T-helper 2 cell treated with Interferon-gamma antibody and Interleukin-4, amounts not matched to agents 100 ng/mL and 5 ng/mL, for 36 hours (primary cell): ENCODE data around the gene DMPK. TPM values are rescaled to one million over a fixed set of nuclear protein-coding genes. Genes with fewer than 3 reads are reported as not detected.

ENCODE experiments used
- intact Hi-C: fragments of 100-400 bp; cut with micrococcal nuclease; formaldehyde crosslinking; loops from one replicate; pipeline ENCODE4 v1.15.1; 2023
- total RNA-seq: library from RNA; stranded (reverse); gene quantifications from 2 replicates; pipeline ENCODE4 v1.2.3, GENCODE V29; 2022

The DMPK gene
- total RNA-seq, 1 donor from 2014 or later, result 17.1 TPM

DNA sequence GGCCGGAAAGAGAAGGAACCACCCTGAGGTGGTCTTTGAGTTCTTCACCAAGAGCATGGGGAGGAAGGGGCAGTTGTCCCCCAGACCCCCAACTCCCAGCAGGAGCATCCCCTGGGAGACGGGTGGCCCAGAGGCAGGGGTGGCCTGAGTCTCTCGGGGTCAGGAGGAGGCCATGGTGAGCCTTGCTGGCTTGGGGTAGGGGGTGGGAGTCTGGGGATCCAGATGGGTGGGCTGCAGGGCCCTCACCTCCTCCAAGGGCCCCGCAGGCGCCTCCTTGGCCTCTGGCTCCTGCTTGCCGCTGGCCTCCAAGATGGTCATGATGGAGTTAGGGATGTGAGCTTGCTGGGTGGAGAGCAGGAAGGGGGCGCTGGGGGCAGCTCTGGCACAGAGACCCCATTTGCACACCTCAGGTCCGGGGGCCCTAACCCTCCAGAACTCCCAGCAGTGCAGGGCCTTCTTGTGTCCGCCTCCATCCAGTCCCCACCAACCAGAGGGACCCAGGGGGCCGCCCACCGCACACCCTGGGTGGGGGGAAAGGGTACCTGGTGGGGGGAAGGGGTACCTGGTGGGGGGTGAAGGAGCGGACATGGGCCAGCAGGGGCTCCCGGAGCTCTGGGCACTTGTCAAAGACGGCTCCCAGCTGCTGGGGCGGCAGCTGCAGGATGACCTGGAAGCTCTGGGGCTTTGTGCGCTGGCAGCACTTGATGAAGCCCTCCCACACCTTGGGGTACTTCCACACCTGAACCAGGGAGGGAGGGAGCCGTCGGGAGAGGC, 34.1 kb upstream of the DMPK start:
- intact Hi-C loops, result loop anchor here (1.0 to 5.0 kb wide), 2 partner anchors 67 to 201 kb away; no protein-coding TSS in a partner anchor

DNA sequence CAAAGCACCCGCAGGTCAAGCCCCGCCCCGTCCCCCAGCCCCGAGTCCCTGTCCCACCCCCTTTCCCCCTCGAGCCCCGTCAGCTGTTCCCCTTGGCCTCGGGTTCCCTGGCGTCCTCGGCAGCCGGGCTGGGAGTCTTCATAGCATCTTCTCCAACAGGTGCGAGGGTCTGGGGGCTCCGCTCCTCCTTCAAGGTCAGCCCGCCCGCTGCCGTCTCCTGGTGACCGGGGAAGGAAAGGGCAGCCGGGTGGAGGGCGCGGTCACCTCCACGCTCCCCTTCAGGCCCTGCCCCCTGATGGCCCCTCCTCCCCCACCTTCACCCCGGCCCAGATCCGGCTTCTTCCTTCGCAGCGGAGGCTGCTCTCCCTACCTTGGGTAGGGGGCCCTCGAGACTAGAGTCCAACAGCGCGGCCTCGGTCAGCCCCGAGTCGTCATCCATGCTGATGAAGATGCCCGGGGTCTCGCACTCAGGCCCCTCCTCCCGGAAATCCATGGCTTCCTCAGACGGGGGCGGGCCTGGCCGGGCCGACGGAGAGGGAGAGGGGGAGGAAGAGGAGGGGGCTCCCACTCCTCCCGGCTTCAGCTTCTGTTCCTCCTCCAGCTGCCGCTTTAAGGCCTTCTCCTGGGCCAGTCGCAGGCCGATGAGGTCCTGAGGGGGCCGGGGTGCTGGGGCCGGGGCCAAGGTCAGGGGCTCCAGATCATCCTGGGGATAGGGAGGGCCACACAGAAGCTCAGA, 33.4 kb upstream of the DMPK start:
- intact Hi-C loops, result loop anchor here (5.0 kb wide), 1 partner anchor 202 kb away; no protein-coding TSS in a partner anchor

DNA sequence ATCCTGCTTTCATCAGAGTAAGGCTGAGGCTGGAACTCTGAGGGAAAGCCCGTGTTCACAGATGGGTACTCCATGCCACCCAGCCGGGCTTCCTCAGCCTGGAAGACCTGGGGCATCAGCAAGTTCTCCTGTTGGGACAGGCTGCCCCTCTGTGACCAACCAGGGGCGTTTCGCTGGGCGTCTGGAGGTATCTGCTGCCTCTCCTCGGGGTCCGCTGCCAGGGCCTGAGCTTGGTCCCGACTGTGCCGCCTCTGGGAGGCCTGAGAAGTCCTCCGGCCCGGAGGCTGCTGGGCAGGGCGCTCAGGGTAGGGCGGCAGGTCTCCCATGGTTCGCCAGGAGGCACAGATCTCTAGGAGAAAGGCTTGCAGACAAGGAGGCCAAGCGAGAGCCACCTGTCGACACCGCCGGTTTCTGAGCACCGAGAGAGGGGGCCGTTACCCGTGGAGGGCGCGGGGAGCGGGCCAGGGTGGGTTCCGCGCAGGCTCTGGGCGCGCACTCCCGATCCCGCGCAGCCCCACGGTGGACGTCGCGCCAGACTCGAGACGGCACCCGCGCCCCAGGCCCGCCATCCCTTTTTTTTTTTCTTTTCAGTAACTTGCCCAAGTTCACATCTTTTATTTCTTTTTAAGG, 32.7 kb upstream of the DMPK start, which contains the start of gene RSPH6A:
TSS of gene RSPH6A (minus strand) at position 458 of the 630 bp plus-strand sequence. CDS start at position 326, 132 bp downstream.
- intact Hi-C loops, result loop anchor here (5.0 kb wide), 1 partner anchor 202 kb away; no protein-coding TSS in a partner anchor

DNA sequence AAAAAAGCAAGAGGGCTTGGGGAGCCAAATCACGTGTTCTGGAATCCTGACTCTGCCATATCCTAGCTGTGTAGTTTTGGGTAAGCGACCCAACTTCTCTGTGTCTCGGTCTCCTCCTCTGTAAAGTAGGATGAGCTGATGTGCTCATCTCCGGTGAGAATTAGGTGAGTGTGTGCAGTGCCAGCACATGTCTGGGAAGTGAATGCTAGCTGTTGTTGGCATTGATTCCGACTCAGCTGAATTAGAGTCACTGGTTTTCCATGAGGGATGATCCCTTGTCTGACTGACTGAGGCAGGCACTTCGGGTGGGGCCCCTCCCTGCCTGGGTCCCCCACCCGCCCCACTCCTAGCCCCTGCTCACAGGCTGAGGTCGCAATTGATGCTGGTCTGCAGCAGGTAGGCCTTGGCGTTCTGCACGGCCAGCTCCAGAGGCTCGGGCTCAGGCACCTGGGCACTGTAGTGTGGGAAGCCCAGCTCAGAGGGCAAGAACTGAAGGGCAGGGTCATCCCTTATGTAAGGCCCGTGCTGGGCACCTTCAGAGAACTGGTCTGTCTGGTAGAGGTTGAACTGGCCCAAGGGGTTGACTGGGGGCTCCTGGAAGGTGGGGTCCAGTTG, 32.0 kb upstream of the DMPK start:
- intact Hi-C loops, result no loop called here

GRCh38 chr19:45812297-45812696, 30.0 kb upstream of the DMPK start:
- intact Hi-C loops, result no loop called here

DNA sequence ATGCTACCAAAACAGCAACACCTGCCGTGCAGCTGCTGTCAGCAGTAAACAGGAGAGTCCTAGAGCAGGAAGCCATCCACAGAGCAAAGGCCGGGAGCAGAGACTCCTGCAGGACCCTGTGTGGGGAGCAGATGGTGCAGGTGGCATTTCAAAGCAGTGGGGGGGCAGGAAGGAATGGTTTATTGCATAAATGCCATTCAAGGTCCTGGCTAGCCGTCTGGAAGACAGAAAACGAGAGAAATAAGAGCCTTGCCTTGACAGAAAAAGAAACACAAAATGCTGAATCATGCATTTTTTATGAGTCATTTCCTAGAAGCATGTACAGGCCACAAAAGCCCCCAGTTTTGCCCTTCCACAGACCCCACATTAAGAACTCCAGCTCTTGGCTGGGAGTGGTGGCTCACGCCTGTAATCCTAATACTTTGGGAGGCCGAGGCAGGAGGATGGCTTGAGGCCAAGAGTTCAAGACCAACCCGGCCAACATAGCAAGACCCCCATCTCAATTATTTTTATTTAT, 27.4 kb upstream of the DMPK start:
- intact Hi-C loops, result no loop called here

- intact Hi-C loops, result no loop called here
Observed at GRCh38 chr19:45805719-45806118, 23.4 kb upstream of the DMPK start.

DNA sequence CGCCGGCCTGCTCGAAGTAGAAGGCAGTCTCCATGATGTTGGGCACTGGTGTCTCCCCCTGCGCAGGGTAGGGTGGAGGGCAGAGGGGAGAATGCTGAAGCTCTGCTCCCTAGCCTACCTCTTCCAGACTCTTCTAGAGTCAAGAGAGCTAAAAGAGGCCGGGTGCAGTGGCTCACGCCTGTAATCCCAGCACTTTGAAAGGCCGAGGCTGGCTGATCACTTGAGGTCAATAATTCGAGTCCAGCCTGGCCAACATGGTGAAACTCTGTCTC, 22.6 kb upstream of the DMPK start:
- intact Hi-C loops, result no loop called here

DNA sequence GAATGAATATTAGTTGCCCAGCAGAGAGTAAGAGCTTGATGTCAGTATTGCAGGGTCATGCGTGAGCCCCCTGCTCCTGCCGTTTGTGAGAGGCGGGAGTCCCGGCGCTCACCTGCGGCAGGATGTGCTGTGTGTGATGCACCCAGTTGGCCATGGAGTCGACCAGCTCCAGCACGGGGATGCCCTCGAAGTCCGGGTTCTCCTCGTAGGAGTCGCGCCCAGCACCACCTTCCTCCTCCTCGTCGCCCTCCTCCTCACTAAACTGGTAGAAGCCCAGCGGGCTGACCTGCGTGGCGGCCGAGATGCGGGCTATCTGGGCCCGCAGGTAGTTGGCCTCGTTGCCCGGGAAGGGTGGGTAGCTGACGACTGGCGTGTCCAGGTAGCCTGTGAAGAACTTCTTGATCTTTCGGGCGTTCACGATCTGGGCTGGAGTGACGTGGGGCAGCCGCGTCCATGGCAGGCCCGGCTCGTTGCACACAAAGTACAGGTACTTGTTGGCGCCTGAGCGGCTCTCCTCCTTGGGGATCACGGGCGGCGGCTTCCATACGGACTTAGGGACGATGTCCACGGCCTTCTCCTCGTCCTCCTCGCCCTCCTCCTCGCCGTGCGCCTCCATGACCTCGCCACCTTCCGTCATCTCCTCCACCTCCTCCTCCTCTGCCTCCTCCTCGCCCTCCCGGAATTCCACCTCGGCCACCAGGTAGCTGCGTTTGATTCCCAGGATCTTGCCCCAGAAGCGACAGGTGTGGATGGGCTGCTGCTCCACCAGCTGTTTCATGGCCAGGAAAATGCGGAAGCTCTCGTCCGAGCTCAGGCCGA, 22.1 kb upstream of the DMPK start:
- intact Hi-C loops, result no loop called here

DNA sequence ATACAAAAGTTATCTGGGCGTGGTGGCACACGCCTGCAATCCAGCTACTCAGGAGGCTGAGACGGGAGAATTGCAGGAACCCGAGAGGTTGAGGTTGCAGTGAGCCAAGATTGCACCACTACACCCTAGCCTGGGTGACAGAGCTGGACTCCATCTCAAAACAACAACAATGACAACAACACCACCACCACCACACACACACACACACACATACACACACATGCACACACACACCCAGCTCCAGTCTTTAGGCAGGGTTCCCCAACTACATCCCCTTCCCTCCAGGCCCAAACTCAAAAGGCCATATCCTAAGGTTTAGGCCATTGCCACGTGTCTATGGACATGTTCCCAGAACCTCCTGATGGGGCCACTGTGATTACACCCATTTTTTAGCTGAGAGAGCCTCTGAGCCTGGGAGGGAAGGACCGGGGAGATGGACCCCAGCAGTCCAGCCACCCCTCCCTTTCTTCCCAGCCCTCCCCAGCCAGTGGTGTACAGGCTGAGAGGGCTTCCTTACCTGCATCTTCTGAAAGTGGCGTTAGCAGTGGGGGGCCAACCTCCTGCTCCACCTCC, 19.4 kb upstream of the DMPK start:
- intact Hi-C loops, result no loop called here

DNA sequence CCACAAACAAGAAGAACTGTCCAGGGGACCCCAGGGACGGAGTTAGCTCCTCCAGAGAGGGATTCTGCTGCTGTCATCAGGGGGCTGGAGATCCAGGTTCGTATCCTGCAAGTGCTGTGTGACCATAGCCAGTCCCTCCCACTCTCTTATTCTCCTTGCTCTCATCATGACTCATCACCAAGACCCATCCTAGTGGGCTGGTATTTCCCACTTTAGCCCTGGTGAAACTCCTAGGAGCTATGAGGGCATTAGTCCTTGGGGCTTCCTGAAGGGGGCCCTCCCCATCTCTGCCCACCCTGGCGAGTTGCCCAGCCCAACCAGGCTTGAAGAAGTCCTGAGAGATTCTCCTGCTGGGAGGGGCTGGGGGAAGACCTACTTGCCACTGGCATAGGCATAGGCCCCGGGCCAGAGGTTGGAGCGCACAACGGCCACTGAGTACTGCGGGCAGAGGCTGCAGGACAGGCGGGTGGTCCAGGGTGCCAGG, 17.8 kb upstream of the DMPK start:
- intact Hi-C loops, result no loop called here

DNA sequence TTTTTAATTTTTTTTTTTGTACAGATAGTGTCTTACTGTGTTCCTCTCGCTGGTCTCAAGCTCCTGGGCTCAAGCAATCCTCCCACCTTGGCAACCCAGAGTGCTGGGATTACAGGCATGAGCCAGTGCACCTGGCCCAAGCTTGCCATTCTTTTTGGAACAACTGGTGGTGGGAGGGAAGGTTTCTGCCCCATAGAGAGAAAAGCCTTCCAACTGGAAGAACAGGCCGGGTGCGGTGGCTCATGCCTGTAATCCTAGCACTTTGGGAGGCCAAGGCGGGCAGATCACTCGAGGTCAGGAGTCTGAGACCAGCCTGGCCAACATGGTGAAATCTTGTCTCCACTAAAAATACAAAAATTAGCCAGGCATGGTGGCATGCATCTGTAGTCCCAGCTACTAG, 17.3 kb upstream of the DMPK start:
- intact Hi-C loops, result loop anchor here (1.0 to 10.0 kb wide), 2 partner anchors 29 to 215 kb away; partner anchors contain the start of gene OPA3

DNA sequence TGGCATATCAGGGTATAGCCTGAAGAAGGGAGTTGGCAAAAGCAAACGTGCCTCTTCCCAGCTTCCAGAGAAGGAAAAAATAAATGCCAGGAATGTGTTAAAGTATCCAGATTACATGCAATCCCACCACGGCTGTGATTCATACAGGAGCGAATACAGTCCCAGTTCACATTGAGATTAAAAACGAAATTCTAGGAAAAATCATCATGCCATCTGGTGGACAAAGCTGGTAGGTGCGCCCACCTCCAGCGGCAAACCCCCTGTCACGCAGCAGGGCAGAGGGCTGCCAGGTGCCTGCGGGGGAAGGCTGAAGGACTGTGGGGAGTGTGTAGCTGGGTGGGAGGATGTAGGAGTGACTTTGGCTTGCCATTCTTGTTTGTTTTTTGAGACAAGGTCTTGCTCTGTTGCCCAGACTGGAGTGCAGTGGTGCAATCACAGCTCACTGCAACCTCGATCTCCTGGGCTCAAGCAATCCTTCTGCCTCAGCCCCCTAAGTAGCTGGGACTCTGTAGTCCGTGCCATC, 16.8 kb upstream of the DMPK start:
- intact Hi-C loops, result loop anchor here (1.0 to 10.0 kb wide), 2 partner anchors 29 to 214 kb away; partner anchors contain the start of gene OPA3

- intact Hi-C loops, result loop anchor here (5.0 to 10.0 kb wide), 3 partner anchors 77 to 1723 kb away; partner anchors contain the start of genes NAPA and OPA3
Observed at GRCh38 chr19:45794627-45795026, 12.3 kb upstream of the DMPK start.

DNA sequence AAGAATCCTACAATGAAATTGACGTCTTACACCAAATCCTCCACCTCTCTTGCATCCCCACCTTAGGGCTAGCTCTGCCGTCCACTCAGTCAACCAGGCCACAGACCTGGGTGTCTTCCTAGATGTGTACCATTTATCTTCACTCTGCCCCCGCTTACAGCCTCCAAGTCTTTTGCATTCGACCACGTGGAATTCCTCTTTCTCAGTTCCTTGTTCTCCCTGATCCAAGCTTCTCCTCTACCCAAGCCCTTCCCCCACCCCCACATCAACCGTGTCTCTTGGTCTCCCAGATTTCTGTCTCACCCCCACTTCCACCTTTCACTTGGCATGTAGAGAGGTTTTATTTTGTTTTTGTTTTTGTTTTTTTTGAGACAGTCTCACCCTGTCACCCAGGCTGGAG, 11.6 kb upstream of the DMPK start:
- intact Hi-C loops, result loop anchor here (2.0 to 10.0 kb wide), 4 partner anchors 69 to 1723 kb away; partner anchors contain the start of genes NAPA, OPA3 and SYMPK

GRCh38 chr19:45793178-45793564, 10.9 kb upstream of the DMPK start:
- intact Hi-C loops, result loop anchor here (2.0 to 10.0 kb wide), 4 partner anchors 70 to 1724 kb away; partner anchors contain the start of genes NAPA, OPA3 and SYMPK

DNA sequence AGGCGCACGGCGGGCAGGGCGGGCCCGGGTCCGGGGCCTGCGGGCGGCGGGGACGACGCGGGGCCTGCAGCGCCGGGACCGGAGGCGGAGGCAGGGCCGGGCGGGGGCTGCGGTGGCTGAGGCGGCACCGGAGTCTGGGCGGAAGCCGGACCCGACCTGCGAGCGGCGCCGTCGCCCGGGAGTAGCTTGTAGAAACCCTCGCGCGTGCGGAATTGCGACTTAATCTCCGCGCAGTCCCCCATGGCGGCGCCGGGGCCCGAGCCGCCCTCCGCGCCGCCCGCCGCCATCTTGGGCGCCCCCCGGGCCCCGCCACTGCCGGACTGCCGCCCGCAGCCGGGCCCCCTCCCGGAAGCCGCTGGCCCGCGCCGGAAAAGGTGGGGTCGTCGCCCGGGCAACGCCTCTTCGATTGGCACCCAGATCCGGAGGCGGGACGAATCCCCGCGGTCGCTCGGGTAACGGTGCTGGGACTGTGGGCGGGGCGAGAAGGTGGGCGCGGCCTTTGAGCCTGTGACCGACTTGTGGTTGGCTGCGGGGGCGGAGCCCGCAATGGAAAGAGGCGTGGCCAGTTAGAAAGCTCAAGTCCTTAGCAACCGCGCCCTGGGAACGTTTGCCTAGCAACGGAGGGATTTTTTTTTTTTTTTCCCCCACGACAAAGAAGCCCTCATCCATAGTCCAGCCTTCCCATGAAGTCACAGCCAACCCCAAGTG, 10.3 kb upstream of the DMPK start, which contains the start of gene DMWD:
TSS of gene DMWD (minus strand) at position 376 of the 708 bp plus-strand sequence. CDS start at position 287, 89 bp downstream.
- intact Hi-C loops, result loop anchor here (1.0 to 10.0 kb wide), 5 partner anchors 22 to 1725 kb away; partner anchors contain the start of genes NAPA, OPA3 and SYMPK

GRCh38 chr19:45791744-45792469, 9.6 kb upstream of the DMPK start:
- intact Hi-C loops, result loop anchor here (1.0 to 10.0 kb wide), 5 partner anchors 22 to 1725 kb away; partner anchors contain the start of genes NAPA, OPA3 and SYMPK
